Activated CD8-positive, alpha-beta T cell treated with anti-CD3 and anti-CD28 coated beads, Interleukin-2, amount 10 ng/mL, durations not matched to agents 7 days and 5 days (primary cell): Measurements from ENCODE around the gene MAGI2. TPM values are rescaled to one million over a fixed set of nuclear protein-coding genes. Genes with fewer than 3 reads are reported as not detected.

ENCODE experiments used
- ATAC-seq: fragments of 150-1000 bp; cut with Tn5 transposase; one replicate; pipeline ENCODE4 v1.10.0; 2021; ENCODE audit warnings: moderate library complexity
- CTCF ChIA-PET: fragments of 350-600 bp; sonication (Branson Sonifier 250); formaldehyde crosslinking; loops from one replicate; lab custom pipeline; 2021; ENCODE audit warnings: antibody characterized with exemption; lab: Charles Lee
- POLR2A ChIA-PET: fragments of 350-600 bp; sonication (Branson Sonifier 250); formaldehyde crosslinking; loops from one replicate; lab custom pipeline; 2021; ENCODE audit warnings: antibody characterized with exemption; lab: Charles Lee
- DNase-seq: peaks from one replicate; pipeline ENCODE4 v3.0.0-alpha.2; 2020
- H3K27ac Mint-ChIP-seq: one replicate; pipeline ENCODE4 v1.8.0; 2021; ENCODE audit warnings: mild to moderate bottlenecking, mixed read lengths
- H3K27me3 Mint-ChIP-seq: one replicate; pipeline ENCODE4 v1.8.0; 2021; ENCODE audit warnings: low read depth, mixed read lengths
- H3K36me3 Mint-ChIP-seq: one replicate; pipeline ENCODE4 v1.8.0; 2021; ENCODE audit warnings: low read depth, mixed read lengths
- H3K4me1 Mint-ChIP-seq: one replicate; pipeline ENCODE4 v1.8.0; 2021; ENCODE audit warnings: low read depth, mixed read lengths
- H3K4me3 Mint-ChIP-seq: one replicate; pipeline ENCODE4 v1.8.0; 2021; ENCODE audit warnings: mild to moderate bottlenecking, mixed read lengths
- H3K9me3 Mint-ChIP-seq: one replicate; pipeline ENCODE4 v1.8.0; 2022; ENCODE audit warnings: mixed read lengths; ENCODE audit not compliant: insufficient read depth
- total RNA-seq, 2 experiments: library from RNA; stranded (reverse); gene quantifications; one replicate each; pipeline ENCODE4 v1.2.3, GENCODE V29; 2021

MAGI2 gene
- total RNA-seq, 2 experiments from 2014 or later = 0.05 TPM; not detected in 1

DNA sequence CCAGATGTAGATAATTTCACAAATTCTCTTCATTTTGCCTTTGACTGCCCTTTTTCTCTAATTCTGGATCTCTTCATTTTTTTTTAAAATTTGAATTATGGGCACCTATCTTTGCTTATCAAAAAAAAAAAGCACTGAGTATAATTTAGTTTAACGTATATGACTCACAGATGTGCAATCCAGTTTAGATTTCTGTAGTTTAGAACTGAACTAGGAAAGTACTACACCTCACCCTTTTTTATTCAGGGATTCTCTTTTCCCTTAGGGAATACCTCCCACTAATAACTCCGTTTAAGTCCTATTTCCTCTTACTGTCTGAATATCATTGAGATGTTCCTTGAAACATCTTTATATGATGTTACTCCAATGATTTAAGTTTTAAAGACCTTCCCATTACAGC lies 665.0 kb downstream of the MAGI2 start:
- ATAC-seq (no peak), DNase-seq (no peak)
- no peaks in the 10 kb centered on the region for H3K27me3 Mint-ChIP-seq
- CTCF ChIA-PET = no interaction called here
- H3K36me3 Mint-ChIP-seq = no peaks in the 10 kb centered on the region
- H3K9me3 Mint-ChIP-seq = peaks cover 4% of the 10 kb centered on the region
- H3K27ac Mint-ChIP-seq = no peak overlapping the region
- H3K4me1 Mint-ChIP-seq = no peaks in the 10 kb centered on the region
- no peak overlapping the region for H3K4me3 Mint-ChIP-seq
- POLR2A ChIA-PET = no interaction called here

GRCh38 chr7:78787854-78788253 lies 665.6 kb downstream of the MAGI2 start:
- H3K4me1 Mint-ChIP-seq = no peaks in the 10 kb centered on the region
- no peak overlapping the region for H3K27ac Mint-ChIP-seq
- no peak for DNase-seq
- CTCF ChIA-PET = no interaction called here
- peaks cover 4% of the 10 kb centered on the region for H3K9me3 Mint-ChIP-seq
- POLR2A ChIA-PET = no interaction called here
- no peaks in the 10 kb centered on the region for H3K27me3 Mint-ChIP-seq
- H3K36me3 Mint-ChIP-seq = no peaks in the 10 kb centered on the region
- no peak overlapping the region for H3K4me3 Mint-ChIP-seq
- no peak for ATAC-seq

- Mint-ChIP-seq H3K36me3 (no peaks in the 10 kb centered on the region), H3K27ac (no peak overlapping the region), H3K4me3 (no peak overlapping the region), H3K27me3 (no peaks in the 10 kb centered on the region), H3K9me3 (peaks cover 3% of the 10 kb centered on the region), H3K4me1 (no peaks in the 10 kb centered on the region)
- CTCF ChIA-PET = no interaction called here
- ATAC-seq (no peak), DNase-seq (no peak)
- POLR2A ChIA-PET = no interaction called here
These were observed 667.4 kb downstream of the MAGI2 start for GRCh38 chr7:78786055-78786454.

- no peaks in the 10 kb centered on the region for H3K27me3 Mint-ChIP-seq
- ChIA-PET CTCF (no interaction called here), POLR2A (no interaction called here)
- no peak overlapping the region for H3K4me3 Mint-ChIP-seq
- H3K36me3 Mint-ChIP-seq = no peaks in the 10 kb centered on the region
- ATAC-seq (no peak), DNase-seq (no peak)
- H3K9me3 Mint-ChIP-seq = no peaks in the 10 kb centered on the region
- H3K27ac Mint-ChIP-seq = no peak overlapping the region
- H3K4me1 Mint-ChIP-seq = no peaks in the 10 kb centered on the region
These were observed 670.1 kb downstream of the MAGI2 start for GRCh38 chr7:78783179-78783962.

DNA sequence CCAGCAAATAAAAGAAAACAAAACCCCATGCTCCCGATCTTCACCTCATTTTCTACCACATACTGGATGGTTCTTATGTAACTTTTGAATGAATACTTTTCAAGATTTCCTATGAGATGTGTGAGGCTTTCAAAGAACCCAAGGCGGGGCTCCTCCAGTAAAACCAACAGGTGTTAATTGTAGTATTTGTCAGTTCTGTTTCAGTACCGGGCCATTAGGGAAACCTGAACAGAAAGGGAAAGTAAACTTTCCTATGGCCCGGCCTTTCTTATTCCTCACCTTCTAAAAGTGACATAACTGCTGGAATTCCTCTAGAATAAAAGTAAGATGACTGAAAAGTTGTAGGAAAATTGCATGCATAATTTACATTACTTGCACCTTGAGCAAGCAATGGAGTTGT lies 672.9 kb downstream of the MAGI2 start:
- DNase-seq (no peak), ATAC-seq (no peak)
- POLR2A ChIA-PET = no interaction called here
- Mint-ChIP-seq H3K27ac (no peak overlapping the region), H3K4me1 (no peaks in the 10 kb centered on the region), H3K9me3 (no peaks in the 10 kb centered on the region), H3K36me3 (no peaks in the 10 kb centered on the region), H3K27me3 (no peaks in the 10 kb centered on the region), H3K4me3 (no peak overlapping the region)
- CTCF ChIA-PET = no interaction called here

- ChIA-PET POLR2A (no interaction called here), CTCF (no interaction called here)
- H3K27me3 Mint-ChIP-seq = no peaks in the 10 kb centered on the region
- DNase-seq (no peak), ATAC-seq (no peak)
- no peaks in the 10 kb centered on the region for H3K4me1 Mint-ChIP-seq
- no peak overlapping the region for H3K4me3 Mint-ChIP-seq
- no peaks in the 10 kb centered on the region for H3K9me3 Mint-ChIP-seq
- H3K27ac Mint-ChIP-seq = no peak overlapping the region
- no peaks in the 10 kb centered on the region for H3K36me3 Mint-ChIP-seq
These were observed 673.7 kb downstream of the MAGI2 start for GRCh38 chr7:78779788-78780187.

DNA sequence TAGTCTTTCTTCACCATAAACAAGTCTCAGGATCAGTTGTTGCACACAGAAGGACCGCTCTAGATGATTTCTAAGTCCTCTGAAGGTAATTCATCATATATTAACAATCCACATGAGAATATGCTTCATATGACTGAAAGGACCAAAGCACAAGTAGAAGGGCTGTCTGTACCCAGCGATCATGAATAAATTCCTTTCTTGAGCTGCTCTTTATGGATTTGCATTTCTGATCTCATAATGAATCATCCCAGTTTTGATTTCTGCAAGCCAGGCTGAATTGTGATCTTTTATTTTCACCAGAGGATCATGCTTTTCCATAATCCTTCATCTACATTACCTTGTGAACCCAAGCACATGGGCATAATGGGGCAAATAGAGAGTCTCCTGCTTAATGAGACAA lies 675.6 kb downstream of the MAGI2 start:
- POLR2A ChIA-PET = no interaction called here
- no peak for DNase-seq
- CTCF ChIA-PET = no interaction called here
- ATAC-seq = no peak
- no peak overlapping the region for H3K4me3 Mint-ChIP-seq
- H3K27ac Mint-ChIP-seq = no peak overlapping the region
- no peaks in the 10 kb centered on the region for H3K27me3 Mint-ChIP-seq
- H3K4me1 Mint-ChIP-seq = no peaks in the 10 kb centered on the region
- no peaks in the 10 kb centered on the region for H3K9me3 Mint-ChIP-seq
- H3K36me3 Mint-ChIP-seq = no peaks in the 10 kb centered on the region

DNA sequence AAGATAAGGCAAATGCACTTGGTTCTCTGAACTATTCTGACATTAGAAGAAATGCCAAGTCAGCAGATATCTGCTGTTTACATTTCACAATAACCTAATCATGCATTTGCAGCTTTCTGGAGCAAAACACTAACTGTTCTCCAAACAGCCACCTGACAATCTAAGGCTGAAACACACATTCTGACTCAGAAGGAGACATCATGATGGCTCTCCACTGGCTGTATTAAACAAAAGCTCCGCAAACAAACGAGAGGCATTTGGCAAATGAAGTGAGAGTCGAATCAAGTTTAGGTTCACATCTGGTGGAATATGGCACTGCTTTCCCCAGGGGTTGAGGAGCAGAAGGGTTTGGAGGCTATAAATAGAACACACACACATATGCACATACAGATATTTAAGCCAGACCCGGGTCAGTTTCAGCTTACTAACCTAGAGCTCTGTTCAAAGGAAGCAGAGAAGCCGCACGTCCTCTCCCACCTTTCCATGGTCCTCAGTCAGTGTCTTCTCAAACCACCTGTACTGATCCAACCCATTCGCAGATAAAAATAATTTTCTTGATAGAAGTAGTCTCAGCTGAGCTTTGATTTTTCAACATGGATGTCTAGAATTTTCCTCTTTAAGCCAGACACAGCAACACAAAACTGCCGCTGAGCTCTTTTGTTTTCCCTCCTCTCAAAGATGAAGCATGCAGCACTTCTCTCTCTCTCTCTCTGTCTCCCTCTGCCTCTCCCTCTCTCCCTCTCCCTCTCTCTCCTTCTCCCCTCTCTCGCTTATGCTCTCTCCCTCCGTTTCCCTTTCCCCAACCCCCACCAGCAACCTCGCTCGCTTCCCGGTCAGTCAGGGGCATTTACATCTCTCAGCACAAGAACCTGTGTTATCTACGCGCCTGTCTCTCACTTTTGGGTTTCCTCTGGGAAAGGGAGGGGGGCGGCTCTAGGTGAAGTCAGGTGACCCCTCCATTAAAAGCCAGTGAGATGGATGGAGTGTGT lies 682.8 kb downstream of the MAGI2 start:
- H3K4me1 Mint-ChIP-seq = no peaks in the 10 kb centered on the region
- no peak for DNase-seq
- ATAC-seq = no peak
- ChIA-PET POLR2A (no interaction called here), CTCF (no interaction called here)
- H3K9me3 Mint-ChIP-seq = no peaks in the 10 kb centered on the region
- H3K27ac Mint-ChIP-seq = no peak overlapping the region
- H3K4me3 Mint-ChIP-seq = no peak overlapping the region
- H3K27me3 Mint-ChIP-seq = peaks cover 8% of the 10 kb centered on the region
- no peaks in the 10 kb centered on the region for H3K36me3 Mint-ChIP-seq

DNA sequence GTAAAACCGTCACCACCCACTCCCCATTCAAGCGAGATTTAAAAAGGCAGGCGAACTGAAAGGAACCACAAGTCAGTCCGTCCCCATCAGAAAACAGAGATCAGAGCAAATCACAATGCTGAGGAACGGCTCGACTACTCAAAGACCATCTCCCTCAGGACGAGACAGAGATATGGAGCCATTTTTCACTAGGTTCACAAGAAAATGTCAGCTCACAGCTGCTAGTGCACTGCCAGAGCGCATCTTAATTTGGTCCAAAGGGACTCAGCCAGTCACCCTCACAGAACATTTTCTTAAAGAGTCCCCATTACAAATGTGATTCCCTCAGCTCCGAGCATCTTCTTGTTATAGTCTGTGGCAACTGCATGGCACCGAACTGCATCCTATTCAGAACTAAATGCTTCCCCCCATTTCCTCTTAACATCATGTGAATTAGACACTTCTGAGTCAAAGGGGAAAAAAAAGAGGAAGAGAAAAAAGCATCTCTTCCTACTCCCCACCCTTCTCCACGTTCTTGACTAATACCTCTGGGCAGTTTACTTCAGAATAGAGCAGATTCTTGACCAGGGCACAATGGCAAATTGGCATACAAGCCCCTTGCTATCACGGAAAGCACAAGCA lies 683.9 kb downstream of the MAGI2 start:
- peaks cover 8% of the 10 kb centered on the region for H3K27me3 Mint-ChIP-seq
- no peaks in the 10 kb centered on the region for H3K4me1 Mint-ChIP-seq
- POLR2A ChIA-PET = no interaction called here
- no peak overlapping the region for H3K4me3 Mint-ChIP-seq
- H3K27ac Mint-ChIP-seq = no peak overlapping the region
- no peak for ATAC-seq
- H3K9me3 Mint-ChIP-seq = no peaks in the 10 kb centered on the region
- H3K36me3 Mint-ChIP-seq = no peaks in the 10 kb centered on the region
- CTCF ChIA-PET = no interaction called here
- no peak for DNase-seq

DNA sequence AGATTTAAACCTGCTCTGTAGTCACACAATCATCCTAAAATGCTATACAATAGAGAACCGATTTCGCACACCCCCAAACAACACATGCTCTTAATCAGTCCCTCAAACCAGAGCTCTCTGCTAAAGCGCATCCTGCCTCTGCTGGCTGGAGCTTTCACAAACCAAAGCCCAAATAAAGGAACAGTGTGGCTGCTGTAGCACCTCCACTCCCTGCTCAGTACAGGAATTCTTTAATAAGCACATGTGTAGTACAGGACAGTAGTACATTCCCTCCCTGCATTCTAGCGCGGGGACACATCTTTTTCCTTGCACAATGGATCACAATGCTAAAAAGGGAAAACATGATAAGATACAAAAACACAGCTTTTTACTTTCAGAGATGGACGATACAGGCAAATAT lies 684.6 kb downstream of the MAGI2 start:
- ATAC-seq (no peak), DNase-seq (no peak)
- H3K36me3 Mint-ChIP-seq = no peaks in the 10 kb centered on the region
- no peak overlapping the region for H3K4me3 Mint-ChIP-seq
- no peaks in the 10 kb centered on the region for H3K4me1 Mint-ChIP-seq
- ChIA-PET CTCF (no interaction called here), POLR2A (no interaction called here)
- peaks cover 8% of the 10 kb centered on the region for H3K27me3 Mint-ChIP-seq
- no peaks in the 10 kb centered on the region for H3K9me3 Mint-ChIP-seq
- no peak overlapping the region for H3K27ac Mint-ChIP-seq

- ATAC-seq = no peak
- no peaks in the 10 kb centered on the region for H3K36me3 Mint-ChIP-seq
- POLR2A ChIA-PET = no interaction called here
- H3K27me3 Mint-ChIP-seq = peaks cover 7% of the 10 kb centered on the region
- no peaks in the 10 kb centered on the region for H3K9me3 Mint-ChIP-seq
- H3K4me3 Mint-ChIP-seq = no peak overlapping the region
- H3K27ac Mint-ChIP-seq = no peak overlapping the region
- H3K4me1 Mint-ChIP-seq = no peaks in the 10 kb centered on the region
- CTCF ChIA-PET = no interaction called here
- DNase-seq = no peak
These were observed 687.3 kb downstream of the MAGI2 start for GRCh38 chr7:78765943-78766729.
